ENCODE data around the gene NLRP7.
"Not testable (repeated sequence)": the region's sequence is repeated elsewhere in the genome, so short reads cannot be mapped to it uniquely, and the experiment has no call there.

Gene NLRP7

GRCh38 chr19:54947381-54947780 is at the start of gene NLRP7:
TSS of gene NLRP7 (minus strand) at chr19:54947530.
- Histone ChIP-seq H3K9ac (ENCODE audit: low read depth, low read length) (no peak within 1 kb of the TSS), H3K27me3 (ENCODE audit: control insufficient read depth, insufficient read depth, low read length) (no peaks in the 10 kb centered on the region), H3K9me3 (ENCODE audit: control insufficient read depth, insufficient read depth, low read length) (no peaks in the 10 kb centered on the region), H3K36me3 (ENCODE audit: control insufficient read depth, insufficient read depth, low read length) (no peaks in the 10 kb centered on the region), H3K4me3 (ENCODE audit: low read depth, low read length) (no peak within 1 kb of the TSS), H3K4me1 (ENCODE audit: control insufficient read depth, insufficient read depth, low read length) (peaks cover 6% of the 10 kb centered on the region; the same call in 1 of the 2 replicates), H3K27ac (ENCODE audit: low read depth, low read length) (no peak within 1 kb of the TSS)

GRCh38 chr19:54995561-54995960 is 48.2 kb upstream of the NLRP7 start:
- Histone ChIP-seq H3K27me3 (ENCODE audit: control insufficient read depth, insufficient read depth, low read length) (no peaks in the 10 kb centered on the region), H3K4me1 (ENCODE audit: control insufficient read depth, insufficient read depth, low read length) (no peaks in the 10 kb centered on the region), H3K36me3 (ENCODE audit: control insufficient read depth, insufficient read depth, low read length) (peaks cover 89% of the 10 kb centered on the region), H3K9me3 (ENCODE audit: control insufficient read depth, insufficient read depth, low read length) (no peaks in the 10 kb centered on the region), H3K4me3 (ENCODE audit: low read depth, low read length) (no peak overlapping the region), H3K9ac (ENCODE audit: low read depth, low read length) (no peak overlapping the region), H3K27ac (ENCODE audit: low read depth, low read length) (no peak overlapping the region)

GRCh38 chr19:54989531-54989930 is 42.2 kb upstream of the NLRP7 start:
- not testable (repeated sequence) for H3K27ac ChIP-seq (ENCODE audit: low read depth, low read length); H3K27me3 ChIP-seq (ENCODE audit: control insufficient read depth, insufficient read depth, low read length); H3K9me3 ChIP-seq (ENCODE audit: control insufficient read depth, insufficient read depth, low read length); H3K4me3 ChIP-seq (ENCODE audit: low read depth, low read length); H3K9ac ChIP-seq (ENCODE audit: low read depth, low read length); H3K4me1 ChIP-seq (ENCODE audit: control insufficient read depth, insufficient read depth, low read length)
- peaks cover 93% of the 10 kb centered on the region for H3K36me3 ChIP-seq (ENCODE audit: control insufficient read depth, insufficient read depth, low read length)

GRCh38 chr19:54982562-54982961 is 35.2 kb upstream of the NLRP7 start:
- not testable (repeated sequence) for H3K9me3 ChIP-seq (ENCODE audit: control insufficient read depth, insufficient read depth, low read length); H3K27ac ChIP-seq (ENCODE audit: low read depth, low read length); H3K27me3 ChIP-seq (ENCODE audit: control insufficient read depth, insufficient read depth, low read length); H3K9ac ChIP-seq (ENCODE audit: low read depth, low read length); H3K4me1 ChIP-seq (ENCODE audit: control insufficient read depth, insufficient read depth, low read length); H3K4me3 ChIP-seq (ENCODE audit: low read depth, low read length)
- H3K36me3 ChIP-seq (ENCODE audit: control insufficient read depth, insufficient read depth, low read length) = peaks cover 93% of the 10 kb centered on the region

DNA sequence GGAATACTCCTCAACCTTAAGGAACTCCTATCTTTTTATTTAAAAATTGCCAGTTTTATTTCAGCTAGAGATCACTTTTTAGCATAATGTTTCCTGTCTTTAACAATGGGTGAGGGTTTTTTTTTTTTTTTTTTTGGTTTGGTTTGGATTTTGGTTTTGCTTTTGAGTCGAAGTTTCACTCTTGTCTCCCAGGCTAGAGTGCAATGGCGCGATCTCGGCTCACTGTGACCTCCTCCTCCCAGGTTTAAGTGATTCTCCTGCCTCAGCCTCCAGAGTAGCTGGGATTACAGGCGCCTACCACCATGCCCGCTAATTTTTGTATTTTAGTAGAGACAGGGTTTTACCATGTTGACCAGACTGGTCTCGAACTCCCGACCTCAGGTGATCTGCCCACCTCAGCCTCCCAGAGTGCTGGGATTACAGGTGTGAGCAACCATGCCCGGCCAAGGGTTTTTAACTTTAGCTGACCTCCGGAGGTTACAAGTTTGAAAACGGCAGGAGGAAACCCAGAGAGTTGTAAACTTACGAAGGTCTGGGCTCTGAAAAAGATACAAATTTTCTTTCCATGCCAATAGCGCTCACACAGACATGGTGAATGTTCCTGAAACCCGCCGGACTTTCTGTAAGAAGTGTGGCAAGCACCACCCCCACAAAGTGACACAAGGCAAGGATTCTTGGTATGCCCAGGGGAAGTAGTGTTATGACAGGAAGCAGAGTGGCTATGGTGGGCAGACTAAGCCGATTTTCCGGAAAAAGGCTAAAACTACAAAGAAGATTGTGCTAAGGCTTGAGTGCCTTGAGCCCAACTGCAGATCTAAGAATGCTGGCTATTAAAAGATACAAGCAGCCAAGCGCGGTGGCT is 26.1 kb upstream of the NLRP7 start:
- H3K4me1 ChIP-seq (ENCODE audit: control insufficient read depth, insufficient read depth, low read length); H3K9ac ChIP-seq (ENCODE audit: low read depth, low read length); H3K9me3 ChIP-seq (ENCODE audit: control insufficient read depth, insufficient read depth, low read length); H3K27me3 ChIP-seq (ENCODE audit: control insufficient read depth, insufficient read depth, low read length); H3K4me3 ChIP-seq (ENCODE audit: low read depth, low read length); H3K27ac ChIP-seq (ENCODE audit: low read depth, low read length): not testable (repeated sequence)
- peaks cover 78% of the 10 kb centered on the region for H3K36me3 ChIP-seq (ENCODE audit: control insufficient read depth, insufficient read depth, low read length)

GRCh38 chr19:54971446-54971845 is 24.1 kb upstream of the NLRP7 start:
- not testable (repeated sequence) for H3K9ac ChIP-seq (ENCODE audit: low read depth, low read length); H3K4me1 ChIP-seq (ENCODE audit: control insufficient read depth, insufficient read depth, low read length); H3K27ac ChIP-seq (ENCODE audit: low read depth, low read length); H3K9me3 ChIP-seq (ENCODE audit: control insufficient read depth, insufficient read depth, low read length); H3K4me3 ChIP-seq (ENCODE audit: low read depth, low read length); H3K27me3 ChIP-seq (ENCODE audit: control insufficient read depth, insufficient read depth, low read length)
- H3K36me3 ChIP-seq (ENCODE audit: control insufficient read depth, insufficient read depth, low read length) = peaks cover 58% of the 10 kb centered on the region

DNA sequence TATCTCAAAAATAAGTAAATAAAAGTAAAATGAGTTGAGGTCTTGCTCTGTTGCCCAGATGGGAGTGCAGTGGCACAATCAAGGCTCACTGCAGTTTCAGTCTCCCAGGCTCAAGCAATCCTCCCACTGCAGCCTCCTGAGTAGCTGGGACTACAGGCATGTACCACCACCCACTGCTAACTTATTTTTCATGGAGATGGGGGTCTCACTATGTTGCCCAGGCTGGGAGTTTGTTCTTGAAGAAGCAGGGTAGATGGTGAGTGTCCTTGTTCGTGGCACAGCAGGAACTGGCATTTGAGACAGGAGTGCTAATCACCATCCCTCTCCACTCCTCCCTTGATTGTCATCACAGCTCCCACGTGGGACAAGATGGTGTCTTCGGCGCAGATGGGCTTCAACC is 22.3 kb upstream of the NLRP7 start:
- peaks cover 42% of the 10 kb centered on the region for H3K36me3 ChIP-seq (ENCODE audit: control insufficient read depth, insufficient read depth, low read length)
- no peaks in the 10 kb centered on the region for H3K9me3 ChIP-seq (ENCODE audit: control insufficient read depth, insufficient read depth, low read length)
- H3K4me1 ChIP-seq (ENCODE audit: control insufficient read depth, insufficient read depth, low read length) = no peaks in the 10 kb centered on the region
- no peak overlapping the region for H3K9ac ChIP-seq (ENCODE audit: low read depth, low read length)
- no peak overlapping the region for H3K4me3 ChIP-seq (ENCODE audit: low read depth, low read length)
- H3K27me3 ChIP-seq (ENCODE audit: control insufficient read depth, insufficient read depth, low read length) = no peaks in the 10 kb centered on the region
- H3K27ac ChIP-seq (ENCODE audit: low read depth, low read length) = no peak overlapping the region

DNA sequence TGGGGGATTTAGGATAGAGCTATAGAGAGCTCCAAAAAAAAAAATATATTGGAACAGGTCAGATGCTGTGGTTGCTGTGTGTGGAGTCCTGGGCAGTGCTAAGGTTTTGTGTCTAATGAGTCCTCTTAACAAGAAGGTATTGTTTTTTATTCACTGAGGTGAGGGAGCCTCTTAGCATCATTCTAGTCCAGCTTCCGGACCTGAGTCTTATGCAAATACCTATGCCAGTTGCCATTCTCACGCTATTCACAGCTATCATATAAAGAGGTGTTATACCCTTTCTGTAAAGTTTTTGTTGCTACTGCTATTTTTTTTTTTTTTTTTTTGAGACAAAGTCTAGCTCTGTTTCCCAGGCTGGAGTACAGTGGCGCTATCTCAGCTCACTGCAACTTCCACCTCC is 20.3 kb upstream of the NLRP7 start:
- Histone ChIP-seq H3K27ac (ENCODE audit: low read depth, low read length) (no peak overlapping the region), H3K9me3 (ENCODE audit: control insufficient read depth, insufficient read depth, low read length) (no peaks in the 10 kb centered on the region), H3K4me3 (ENCODE audit: low read depth, low read length) (peak overlapping the region; percentile 65; the same call in 1 of the 2 replicates), H3K9ac (ENCODE audit: low read depth, low read length) (no peak overlapping the region), H3K27me3 (ENCODE audit: control insufficient read depth, insufficient read depth, low read length) (no peaks in the 10 kb centered on the region), H3K36me3 (ENCODE audit: control insufficient read depth, insufficient read depth, low read length) (peaks cover 23% of the 10 kb centered on the region), H3K4me1 (ENCODE audit: control insufficient read depth, insufficient read depth, low read length) (no peaks in the 10 kb centered on the region)

DNA sequence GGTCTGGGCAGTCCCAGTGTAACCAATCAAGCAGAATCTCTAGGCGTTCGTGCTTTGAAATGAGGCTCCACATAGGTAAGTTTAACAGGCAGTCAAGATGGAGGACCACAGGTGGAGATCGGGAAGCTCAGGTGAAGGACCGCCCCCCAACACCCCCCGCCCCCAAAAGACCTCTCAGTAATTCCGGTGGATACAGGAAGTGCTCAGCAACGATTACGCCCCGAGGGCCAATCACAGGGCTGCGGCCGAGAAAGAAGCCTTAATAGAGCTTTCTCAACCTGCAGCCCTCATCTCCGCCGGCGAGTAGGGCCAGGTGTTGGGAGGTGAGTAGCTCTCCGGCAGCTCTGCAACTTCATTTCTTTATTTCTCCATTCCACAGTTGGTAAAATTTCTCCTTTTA is 17.7 kb upstream of the NLRP7 start:
- H3K4me3 ChIP-seq (ENCODE audit: low read depth, low read length); H3K27me3 ChIP-seq (ENCODE audit: control insufficient read depth, insufficient read depth, low read length); H3K36me3 ChIP-seq (ENCODE audit: control insufficient read depth, insufficient read depth, low read length); H3K27ac ChIP-seq (ENCODE audit: low read depth, low read length); H3K9ac ChIP-seq (ENCODE audit: low read depth, low read length); H3K9me3 ChIP-seq (ENCODE audit: control insufficient read depth, insufficient read depth, low read length); H3K4me1 ChIP-seq (ENCODE audit: control insufficient read depth, insufficient read depth, low read length): not testable (repeated sequence)

- no peak overlapping the region for H3K9ac ChIP-seq (ENCODE audit: low read depth, low read length)
- H3K9me3 ChIP-seq (ENCODE audit: control insufficient read depth, insufficient read depth, low read length) = no peaks in the 10 kb centered on the region
- no peak overlapping the region for H3K27ac ChIP-seq (ENCODE audit: low read depth, low read length)
- no peaks in the 10 kb centered on the region for H3K4me1 ChIP-seq (ENCODE audit: control insufficient read depth, insufficient read depth, low read length)
- no peaks in the 10 kb centered on the region for H3K36me3 ChIP-seq (ENCODE audit: control insufficient read depth, insufficient read depth, low read length)
- H3K27me3 ChIP-seq (ENCODE audit: control insufficient read depth, insufficient read depth, low read length) = no peaks in the 10 kb centered on the region
- H3K4me3 ChIP-seq (ENCODE audit: low read depth, low read length) = no peak overlapping the region
Observed at GRCh38 chr19:54959840-54960239, 12.5 kb upstream of the NLRP7 start.

GRCh38 chr19:54955376-54955775 is 8.0 kb upstream of the NLRP7 start:
- H3K36me3 ChIP-seq (ENCODE audit: control insufficient read depth, insufficient read depth, low read length) = no peaks in the 10 kb centered on the region
- no peak overlapping the region for H3K9ac ChIP-seq (ENCODE audit: low read depth, low read length)
- no peaks in the 10 kb centered on the region for H3K9me3 ChIP-seq (ENCODE audit: control insufficient read depth, insufficient read depth, low read length)
- H3K4me1 ChIP-seq (ENCODE audit: control insufficient read depth, insufficient read depth, low read length) = peaks cover 6% of the 10 kb centered on the region; the same call in 1 of the 2 replicates
- no peak overlapping the region for H3K27ac ChIP-seq (ENCODE audit: low read depth, low read length)
- no peaks in the 10 kb centered on the region for H3K27me3 ChIP-seq (ENCODE audit: control insufficient read depth, insufficient read depth, low read length)
- no peak overlapping the region for H3K4me3 ChIP-seq (ENCODE audit: low read depth, low read length)

Data from HUES48 (cell line).